Spinal cord (tissue), 10 donors: ENCODE measurements around the gene OR52I1. TPM values are rescaled to one million over a fixed set of nuclear protein-coding genes. Genes with fewer than 3 reads are reported as not detected.
A peak's percentile ranks its signal among the peaks of the same experiment; 100 is the strongest.

Source experiments
- DNase-seq, 6 donors: peaks; one replicate each; pipeline versions ENCODE4 v3.0.0 to v3.0.0-alpha.2; 2013 to 2015; ENCODE audit warnings: low spot score in 6 of 6, low read depth in 4 of 6
- H3K27ac ChIP-seq: one replicate; pipeline ENCODE4 v1.5.1; 2013; ENCODE audit warnings: low read depth, low read length, control low read depth
- H3K27me3 ChIP-seq: one replicate; pipeline ENCODE4 v1.6.1; 2013; ENCODE audit warnings: low read length; ENCODE audit not compliant: control insufficient read depth, insufficient read depth
- H3K36me3 ChIP-seq: one replicate; pipeline ENCODE4 v1.6.1; 2013; ENCODE audit warnings: low read length; ENCODE audit not compliant: control insufficient read depth, insufficient read depth
- H3K4me1 ChIP-seq: one replicate; pipeline ENCODE4 v1.6.1; 2013; ENCODE audit warnings: low read length; ENCODE audit not compliant: control insufficient read depth, insufficient read depth
- H3K4me3 ChIP-seq: one replicate; pipeline ENCODE4 v1.5.1; 2013; ENCODE audit warnings: low read depth, low read length, control low read depth
- H3K9me3 ChIP-seq: one replicate; pipeline ENCODE4 v1.6.1; 2013; ENCODE audit warnings: low read length; ENCODE audit not compliant: control insufficient read depth, insufficient read depth
- WGBS: methylation state at CpG from one replicate; pipeline ENCODE4 v1.1.5; 2013; ENCODE audit warnings: missing lambda C conversion rate; ENCODE audit not compliant: insufficient coverage; 5-methylcytosine and 5-hydroxymethylcytosine counted together
- polyA plus RNA-seq, 2 donors: library from polyadenylated mRNA; unstranded; fragments of 120-200 nt; gene quantifications; one replicate each; pipeline ENCODE4 v1.2.1, GENCODE V29; 2013; ENCODE audit not compliant: insufficient read length in 2 of 2
- total RNA-seq, 2 donors: library from RNA; depleted of rRNA in 1 of 2; stranded (reverse); fragments of 120-200 nt in 1 of 2; fragments of >200 nt in 1 of 2; gene quantifications; one replicate each; pipeline versions ENCODE4 v1.2.3 to v1.2.4, GENCODE V29; 2013 to 2014
- donor health status: healthy.

OR52I1 gene
- total and polyA plus RNA-seq, 4 donors: 0.08 TPM; not detected in 3

- Histone ChIP-seq H3K9me3 (no peaks in the 10 kb centered on the region), H3K36me3 (no peaks in the 10 kb centered on the region), H3K27ac (no peak overlapping the region), H3K4me1 (no peaks in the 10 kb centered on the region), H3K27me3 (no peaks in the 10 kb centered on the region), H3K4me3 (no peak overlapping the region)
- no CpG with 5 or more reads among the region's 3 CpGs for WGBS
- no peak for DNase-seq
Observed at GRCh38 chr11:4576880-4577279, 17.0 kb upstream of the OR52I1 start.

DNA sequence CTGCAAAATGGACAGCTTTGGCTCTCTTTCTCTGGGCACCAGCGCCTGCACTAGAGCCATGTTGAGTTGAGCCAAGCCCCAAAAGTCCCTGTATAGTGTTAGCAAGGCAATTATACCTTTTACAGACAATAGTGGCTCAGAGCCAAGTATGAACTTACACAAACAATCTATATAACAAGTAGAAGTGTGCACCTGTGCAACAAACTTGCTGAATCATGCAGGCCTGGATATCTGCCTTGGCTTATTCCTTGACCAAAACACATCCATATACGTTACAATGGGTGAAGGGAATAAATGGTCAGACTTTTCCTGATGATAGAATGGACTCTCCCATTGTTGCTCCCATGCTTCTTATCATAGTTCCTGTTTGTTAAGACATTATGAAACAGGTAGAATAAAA, 16.1 kb upstream of the OR52I1 start:
- WGBS: no CpG with 5 or more reads among the region's 2 CpGs
- Histone ChIP-seq H3K36me3 (no peaks in the 10 kb centered on the region), H3K27me3 (no peaks in the 10 kb centered on the region), H3K27ac (no peak overlapping the region), H3K4me1 (no peaks in the 10 kb centered on the region), H3K4me3 (no peak overlapping the region), H3K9me3 (no peaks in the 10 kb centered on the region)
- DNase-seq: no peak

GRCh38 chr11:4578624-4579023, 15.2 kb upstream of the OR52I1 start:
- Histone ChIP-seq H3K36me3 (no peaks in the 10 kb centered on the region), H3K9me3 (no peaks in the 10 kb centered on the region), H3K27me3 (no peaks in the 10 kb centered on the region), H3K4me1 (no peaks in the 10 kb centered on the region), H3K27ac (no peak overlapping the region), H3K4me3 (no peak overlapping the region)
- no peak for DNase-seq
- 73% methylated on average over 2 of the region's 6 CpGs for WGBS

DNA sequence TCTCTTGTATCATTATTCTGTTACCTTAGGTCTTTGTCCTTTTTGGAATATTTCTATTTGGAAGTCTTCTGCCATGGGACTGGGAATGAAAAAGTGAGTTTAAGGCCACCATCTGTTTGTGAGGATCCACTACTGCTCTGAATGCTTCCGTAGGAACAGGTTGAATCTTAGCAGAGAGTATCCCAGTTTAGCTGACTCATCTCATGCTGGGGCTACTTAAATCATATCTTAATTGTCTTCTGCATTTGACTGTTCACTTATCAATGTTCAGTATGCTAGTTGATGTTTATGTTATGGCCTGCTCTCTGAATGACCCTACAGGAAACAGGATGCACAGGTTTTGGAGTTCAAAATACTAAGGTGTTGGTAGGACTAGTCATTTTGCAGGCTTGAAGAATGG, 13.7 kb upstream of the OR52I1 start:
- Histone ChIP-seq H3K27me3 (no peaks in the 10 kb centered on the region), H3K4me1 (no peaks in the 10 kb centered on the region), H3K27ac (no peak overlapping the region), H3K9me3 (no peaks in the 10 kb centered on the region), H3K4me3 (no peak overlapping the region), H3K36me3 (no peaks in the 10 kb centered on the region)
- no CpG with 5 or more reads among the region's 1 CpG for WGBS
- DNase-seq: no peak

DNA sequence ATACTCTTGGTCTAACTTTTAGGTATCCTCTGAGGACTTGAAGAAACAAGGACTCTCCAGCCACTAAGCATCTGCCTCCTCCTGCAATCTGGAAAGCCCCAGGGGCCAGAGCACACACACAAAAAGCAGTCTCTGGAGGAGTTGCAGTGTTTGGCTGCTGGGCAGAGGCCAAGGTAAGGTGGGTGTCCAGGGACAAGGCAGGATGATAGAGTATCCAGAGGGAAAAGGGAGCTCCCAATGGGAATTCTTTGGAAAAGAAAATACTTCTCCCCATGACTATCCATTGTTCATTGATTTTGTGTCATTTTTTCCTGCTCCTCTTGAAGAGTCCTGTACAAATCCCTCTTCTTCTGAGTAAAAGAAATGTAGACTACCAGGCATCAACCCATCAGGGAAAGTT, 12.4 kb upstream of the OR52I1 start, which contains the start of gene OR52I2:
Gene OR52I2, plus strand, starts transcription at position 301 of the 400 bp plus-strand sequence.
- no peaks in the 10 kb centered on the region for H3K4me1 ChIP-seq
- DNase-seq: no peak
- H3K27me3 ChIP-seq: no peaks in the 10 kb centered on the region
- H3K9me3 ChIP-seq: no peaks in the 10 kb centered on the region
- H3K27ac ChIP-seq: no peak within 1 kb of the TSS
- H3K4me3 ChIP-seq: no peak within 1 kb of the TSS
- no peaks in the 10 kb centered on the region for H3K36me3 ChIP-seq

GRCh38 chr11:4589017-4589416, 4.8 kb upstream of the OR52I1 start:
- DNase-seq: no peak
- no peaks in the 10 kb centered on the region for H3K9me3 ChIP-seq
- no CpG with 5 or more reads among the region's 3 CpGs for WGBS
- H3K27ac ChIP-seq: no peak overlapping the region
- H3K4me3 ChIP-seq: no peak overlapping the region
- H3K4me1 ChIP-seq: no peaks in the 10 kb centered on the region
- H3K36me3 ChIP-seq: no peaks in the 10 kb centered on the region
- no peaks in the 10 kb centered on the region for H3K27me3 ChIP-seq

- no peak for DNase-seq
- Histone ChIP-seq H3K4me1 (peaks cover 5% of the 10 kb centered on the region), H3K36me3 (peaks cover 25% of the 10 kb centered on the region), H3K27me3 (no peaks in the 10 kb centered on the region), H3K9me3 (no peaks in the 10 kb centered on the region), H3K27ac (no peak overlapping the region), H3K4me3 (no peak overlapping the region)
- 92% methylated on average over 4 of the region's 4 CpGs for WGBS
Observed at GRCh38 chr11:4605057-4605456, 11.2 kb downstream of the OR52I1 start.

- no peak overlapping the region for H3K27ac ChIP-seq
- DNase-seq: peak in 1 of 6 donors; percentile 5
- H3K36me3 ChIP-seq: peaks cover 13% of the 10 kb centered on the region
- no CpG with 5 or more reads among the region's 1 CpG for WGBS
- peaks cover 5% of the 10 kb centered on the region for H3K4me1 ChIP-seq
- H3K9me3 ChIP-seq: no peaks in the 10 kb centered on the region
- H3K27me3 ChIP-seq: no peaks in the 10 kb centered on the region
- no peak overlapping the region for H3K4me3 ChIP-seq
Observed at GRCh38 chr11:4606231-4607015, 12.6 kb downstream of the OR52I1 start.

DNA sequence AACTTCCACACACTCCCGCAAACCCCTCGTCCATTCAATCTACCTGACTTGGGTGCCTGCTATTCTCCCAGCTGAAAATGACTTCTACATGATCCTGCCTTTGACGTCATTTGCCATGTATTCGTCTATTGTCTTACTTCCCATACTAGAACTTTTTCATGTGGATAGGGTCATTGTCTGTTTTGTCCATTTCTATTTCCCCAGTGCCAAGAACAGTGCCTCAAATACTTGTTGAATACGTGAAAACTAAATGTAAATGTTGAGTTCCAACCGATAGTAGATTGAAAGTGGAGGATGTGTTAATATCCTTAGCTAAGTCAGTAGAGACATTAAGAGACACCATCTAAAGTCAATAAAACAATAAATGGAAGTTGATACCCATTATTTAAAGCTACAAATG, 13.3 kb downstream of the OR52I1 start:
- peak in 2 of 6 donors; percentile 1 to 2 for DNase-seq
- Histone ChIP-seq H3K4me3 (peak overlapping the region; percentile 85), H3K27ac (no peak overlapping the region), H3K4me1 (peaks cover 5% of the 10 kb centered on the region), H3K36me3 (peaks cover 6% of the 10 kb centered on the region), H3K27me3 (no peaks in the 10 kb centered on the region), H3K9me3 (no peaks in the 10 kb centered on the region)
- WGBS: 56% methylated on average over 2 of the region's 6 CpGs
